ENCODE measurements around the gene CFAP299.

- TF ChIP-seq CTCF (IDR thresholded peaks at IDR 0.05) = no peak
- no peak for TF ChIP-seq POLR2AphosphoS5 (IDR thresholded peaks at IDR 0.05)
These were observed 27.1 kb upstream of the CFAP299 start for GRCh38 chr4:80308466-80308822.

Data from esophagus muscularis mucosa (tissue), 3 donors.